ENCODE results near the gene SNRPD3.

The SNRPD3 gene

GRCh38 chr22:24565077-24565476 lies 9.3 kb downstream of the SNRPD3 start:
- H3K4me1 ChIP-seq (ENCODE audit: control insufficient read depth, insufficient read depth, low read length, poor library complexity, severe bottlenecking): peaks cover 8% of the 10 kb centered on the region
- H3K27me3 ChIP-seq (replicated peaks; ENCODE audit: control insufficient read depth, insufficient read depth, low read length, poor library complexity, severe bottlenecking): no peaks in the 10 kb centered on the region
- DNase-seq: no peak
- no peak overlapping the region for H3K27ac ChIP-seq (ENCODE audit: insufficient read depth, low read length, poor library complexity, severe bottlenecking)
- H3K4me3 ChIP-seq (ENCODE audit: insufficient read depth, low read depth, low read length, poor library complexity, severe bottlenecking): no peak overlapping the region
- H3K9me3 ChIP-seq (ENCODE audit: control insufficient read depth, low read length): no peaks in the 10 kb centered on the region
- peaks cover 50% of the 10 kb centered on the region for H3K36me3 ChIP-seq (ENCODE audit: control insufficient read depth, insufficient read depth, low read length)

- no peak overlapping the region for H3K4me3 ChIP-seq (ENCODE audit: insufficient read depth, low read depth, low read length, poor library complexity, severe bottlenecking)
- H3K27me3 ChIP-seq (replicated peaks; ENCODE audit: control insufficient read depth, insufficient read depth, low read length, poor library complexity, severe bottlenecking): no peaks in the 10 kb centered on the region
- H3K36me3 ChIP-seq (ENCODE audit: control insufficient read depth, insufficient read depth, low read length): peaks cover 55% of the 10 kb centered on the region
- H3K4me1 ChIP-seq (ENCODE audit: control insufficient read depth, insufficient read depth, low read length, poor library complexity, severe bottlenecking): peaks cover 5% of the 10 kb centered on the region
- DNase-seq: no peak
- no peak overlapping the region for H3K27ac ChIP-seq (ENCODE audit: insufficient read depth, low read length, poor library complexity, severe bottlenecking)
- no peaks in the 10 kb centered on the region for H3K9me3 ChIP-seq (ENCODE audit: control insufficient read depth, low read length)
Observed at GRCh38 chr22:24566899-24567511, 11.2 kb downstream of the SNRPD3 start.

GRCh38 chr22:24567668-24568067 lies 11.9 kb downstream of the SNRPD3 start:
- Histone ChIP-seq H3K4me1 (ENCODE audit: control insufficient read depth, insufficient read depth, low read length, poor library complexity, severe bottlenecking) (peaks cover 2% of the 10 kb centered on the region), H3K27me3 (replicated peaks; ENCODE audit: control insufficient read depth, insufficient read depth, low read length, poor library complexity, severe bottlenecking) (no peaks in the 10 kb centered on the region), H3K4me3 (ENCODE audit: insufficient read depth, low read depth, low read length, poor library complexity, severe bottlenecking) (no peak overlapping the region), H3K36me3 (ENCODE audit: control insufficient read depth, insufficient read depth, low read length) (peaks cover 60% of the 10 kb centered on the region), H3K27ac (ENCODE audit: insufficient read depth, low read length, poor library complexity, severe bottlenecking) (no peak overlapping the region), H3K9me3 (ENCODE audit: control insufficient read depth, low read length) (no peaks in the 10 kb centered on the region)
- no peak for DNase-seq

- H3K27me3 ChIP-seq (replicated peaks; ENCODE audit: control insufficient read depth, insufficient read depth, low read length, poor library complexity, severe bottlenecking): no peaks in the 10 kb centered on the region
- no peaks in the 10 kb centered on the region for H3K9me3 ChIP-seq (ENCODE audit: control insufficient read depth, low read length)
- H3K4me1 ChIP-seq (ENCODE audit: control insufficient read depth, insufficient read depth, low read length, poor library complexity, severe bottlenecking): no peaks in the 10 kb centered on the region
- no peak for DNase-seq
- peaks cover 65% of the 10 kb centered on the region for H3K36me3 ChIP-seq (ENCODE audit: control insufficient read depth, insufficient read depth, low read length)
- no peak overlapping the region for H3K4me3 ChIP-seq (ENCODE audit: insufficient read depth, low read depth, low read length, poor library complexity, severe bottlenecking)
- no peak overlapping the region for H3K27ac ChIP-seq (ENCODE audit: insufficient read depth, low read length, poor library complexity, severe bottlenecking)
Observed at GRCh38 chr22:24571266-24571665, 15.5 kb downstream of the SNRPD3 start.

GRCh38 chr22:24576778-24577177 lies 21.0 kb downstream of the SNRPD3 start:
- Histone ChIP-seq H3K9me3 (ENCODE audit: control insufficient read depth, low read length) (no peaks in the 10 kb centered on the region), H3K36me3 (ENCODE audit: control insufficient read depth, insufficient read depth, low read length) (peaks cover 30% of the 10 kb centered on the region), H3K4me1 (ENCODE audit: control insufficient read depth, insufficient read depth, low read length, poor library complexity, severe bottlenecking) (no peaks in the 10 kb centered on the region), H3K4me3 (ENCODE audit: insufficient read depth, low read depth, low read length, poor library complexity, severe bottlenecking) (no peak overlapping the region), H3K27ac (ENCODE audit: insufficient read depth, low read length, poor library complexity, severe bottlenecking) (no peak overlapping the region), H3K27me3 (replicated peaks; ENCODE audit: control insufficient read depth, insufficient read depth, low read length, poor library complexity, severe bottlenecking) (no peaks in the 10 kb centered on the region)
- no peak for DNase-seq

- no peaks in the 10 kb centered on the region for H3K9me3 ChIP-seq (ENCODE audit: control insufficient read depth, low read length)
- peaks cover 13% of the 10 kb centered on the region for H3K36me3 ChIP-seq (ENCODE audit: control insufficient read depth, insufficient read depth, low read length)
- H3K4me1 ChIP-seq (ENCODE audit: control insufficient read depth, insufficient read depth, low read length, poor library complexity, severe bottlenecking): no peaks in the 10 kb centered on the region
- H3K27me3 ChIP-seq (replicated peaks; ENCODE audit: control insufficient read depth, insufficient read depth, low read length, poor library complexity, severe bottlenecking): no peaks in the 10 kb centered on the region
- no peak for DNase-seq
- H3K4me3 ChIP-seq (ENCODE audit: insufficient read depth, low read depth, low read length, poor library complexity, severe bottlenecking): no peak overlapping the region
- no peak overlapping the region for H3K27ac ChIP-seq (ENCODE audit: insufficient read depth, low read length, poor library complexity, severe bottlenecking)
Observed at GRCh38 chr22:24578355-24579257, 22.8 kb downstream of the SNRPD3 start.

GRCh38 chr22:24579258-24579601 lies 23.4 kb downstream of the SNRPD3 start:
- DNase-seq: no peak

GRCh38 chr22:24580276-24580675 lies 24.5 kb downstream of the SNRPD3 start:
- no peak overlapping the region for H3K27ac ChIP-seq (ENCODE audit: insufficient read depth, low read length, poor library complexity, severe bottlenecking)
- H3K4me3 ChIP-seq (ENCODE audit: insufficient read depth, low read depth, low read length, poor library complexity, severe bottlenecking): no peak overlapping the region
- DNase-seq: no peak
- no peaks in the 10 kb centered on the region for H3K27me3 ChIP-seq (replicated peaks; ENCODE audit: control insufficient read depth, insufficient read depth, low read length, poor library complexity, severe bottlenecking)
- H3K9me3 ChIP-seq (ENCODE audit: control insufficient read depth, low read length): no peaks in the 10 kb centered on the region
- no peaks in the 10 kb centered on the region for H3K4me1 ChIP-seq (ENCODE audit: control insufficient read depth, insufficient read depth, low read length, poor library complexity, severe bottlenecking)
- peaks cover 4% of the 10 kb centered on the region for H3K36me3 ChIP-seq (ENCODE audit: control insufficient read depth, insufficient read depth, low read length)

More at GRCh38 chr22:24579258-24579601, 23.4 kb downstream of the SNRPD3 start:
- Histone ChIP-seq H3K36me3 (ENCODE audit: control insufficient read depth, insufficient read depth, low read length) (peaks cover 7% of the 10 kb centered on the region), H3K27ac (ENCODE audit: insufficient read depth, low read length, poor library complexity, severe bottlenecking) (no peak overlapping the region), H3K27me3 (replicated peaks; ENCODE audit: control insufficient read depth, insufficient read depth, low read length, poor library complexity, severe bottlenecking) (no peaks in the 10 kb centered on the region), H3K9me3 (ENCODE audit: control insufficient read depth, low read length) (no peaks in the 10 kb centered on the region), H3K4me1 (ENCODE audit: control insufficient read depth, insufficient read depth, low read length, poor library complexity, severe bottlenecking) (no peaks in the 10 kb centered on the region), H3K4me3 (ENCODE audit: insufficient read depth, low read depth, low read length, poor library complexity, severe bottlenecking) (no peak overlapping the region)

- H3K27ac ChIP-seq (ENCODE audit: insufficient read depth, low read length, poor library complexity, severe bottlenecking): no peak overlapping the region
- DNase-seq: no peak
- H3K4me1 ChIP-seq (ENCODE audit: control insufficient read depth, insufficient read depth, low read length, poor library complexity, severe bottlenecking): no peaks in the 10 kb centered on the region
- no peaks in the 10 kb centered on the region for H3K36me3 ChIP-seq (ENCODE audit: control insufficient read depth, insufficient read depth, low read length)
- H3K27me3 ChIP-seq (replicated peaks; ENCODE audit: control insufficient read depth, insufficient read depth, low read length, poor library complexity, severe bottlenecking): no peaks in the 10 kb centered on the region
- H3K9me3 ChIP-seq (ENCODE audit: control insufficient read depth, low read length): no peaks in the 10 kb centered on the region
- no peak overlapping the region for H3K4me3 ChIP-seq (ENCODE audit: insufficient read depth, low read depth, low read length, poor library complexity, severe bottlenecking)
Observed at GRCh38 chr22:24582056-24582814, 26.4 kb downstream of the SNRPD3 start.

All from effector memory CD4-positive, alpha-beta T cell (primary cell).